T-cell (primary cell): Measurements from ENCODE around the gene SLC16A12. TPM values are rescaled to one million over a fixed set of nuclear protein-coding genes. Genes with fewer than 3 reads are reported as not detected.

Experiments used
- ATAC-seq, 4 experiments: fragments of 200-7000 bp in 3 of 4; fragments of 150-1000 bp in 1 of 4; cut with Tn5 transposase; replicated peaks in 1 of 4; 1 replicate in 3 of 4; 2 replicates in 1 of 4; pipeline ENCODE4 v1.10.0; 2021; ENCODE audit warnings: moderate library complexity in 3 of 4, mild to moderate bottlenecking in 2 of 4, moderate number of reproducible peaks in 1 of 4
- CTCF ChIA-PET, 2 donors: fragments of 300-600 bp; sonication (Branson Sonifier 250); formaldehyde crosslinking; loops; one replicate each; lab custom pipeline; 2022; ENCODE audit warnings: antibody characterized with exemption in 2 of 2; lab: Charles Lee
- POLR2A ChIA-PET, 2 donors: fragments of 300-600 bp; sonication (Branson Sonifier 250); formaldehyde crosslinking; loops; one replicate each; lab custom pipeline; 2022; ENCODE audit warnings: antibody characterized with exemption in 2 of 2; lab: Charles Lee
- DNase-seq, 35 experiments: peaks; one replicate each; pipeline versions ENCODE4 v3.0.0 to v3.0.0-alpha.2; 2013 to 2023
- H3K27ac ChIP-seq: one replicate; pipeline ENCODE4 v1.5.1; 2013; ENCODE audit warnings: low read length
- H3K27me3 ChIP-seq, 2 experiments: replicated peaks in 1 of 2; 1 replicate in 1 of 2; 2 replicates in 1 of 2; pipeline versions ENCODE4 v1.6.1 to v1.7.0; 2013; ENCODE audit warnings: low read length in 1 of 2, mixed read lengths in 1 of 2; ENCODE audit not compliant: control insufficient read depth in 2 of 2, insufficient read depth in 2 of 2; ENCODE audit errors: extremely low read depth in 1 of 2
- H3K36me3 ChIP-seq, 2 donors: 1 replicate in 1 of 2; 2 replicates in 1 of 2; pipeline versions ENCODE4 v1.6.1 to v1.7.0; 2013; ENCODE audit warnings: low read length in 1 of 2; ENCODE audit not compliant: control insufficient read depth in 2 of 2, insufficient read depth in 1 of 2; ENCODE audit errors: extremely low read depth in 1 of 2
- H3K4me1 ChIP-seq, 2 experiments: 1 replicate in 1 of 2; 2 replicates in 1 of 2; pipeline versions ENCODE4 v1.6.1 to v1.7.0; 2013; ENCODE audit warnings: low read length in 2 of 2, mixed read lengths in 1 of 2; ENCODE audit not compliant: insufficient read depth in 2 of 2, control insufficient read depth in 1 of 2; ENCODE audit errors: extremely low read depth in 1 of 2
- H3K4me3 ChIP-seq, 2 donors: 1 replicate in 1 of 2; 2 replicates in 1 of 2; pipeline versions ENCODE4 v1.5.1 to v1.7.0; 2013; ENCODE audit warnings: mild to moderate bottlenecking in 2 of 2, low read length in 1 of 2, moderate library complexity in 1 of 2; ENCODE audit not compliant: control insufficient read depth in 1 of 2; ENCODE audit errors: extremely low read depth in 1 of 2
- H3K9me3 ChIP-seq: 2 replicates; pipeline ENCODE4 v1.7.0; 2013
- H3K27ac Mint-ChIP-seq, 2 donors: one replicate each; pipeline ENCODE4 v1.8.0; 2020 to 2021; ENCODE audit warnings: mild to moderate bottlenecking in 2 of 2, mixed read lengths in 2 of 2
- H3K27me3 Mint-ChIP-seq, 2 donors: one replicate each; pipeline ENCODE4 v1.8.0; 2021 to 2022; ENCODE audit warnings: mixed read lengths in 2 of 2
- H3K36me3 Mint-ChIP-seq: one replicate; pipeline ENCODE4 v1.8.0; 2021; ENCODE audit warnings: mixed read lengths
- H3K4me1 Mint-ChIP-seq, 3 donors: one replicate each; pipeline ENCODE4 v1.8.0; 2020 to 2022; ENCODE audit warnings: mixed read lengths in 3 of 3, mild to moderate bottlenecking in 1 of 3
- H3K4me3 Mint-ChIP-seq, 3 donors: one replicate each; pipeline ENCODE4 v1.8.0; 2020 to 2022; ENCODE audit warnings: mild to moderate bottlenecking in 3 of 3, mixed read lengths in 3 of 3, moderate library complexity in 3 of 3
- H3K9me3 Mint-ChIP-seq, 3 donors: one replicate each; pipeline ENCODE4 v1.8.0; 2020 to 2022; ENCODE audit warnings: mixed read lengths in 3 of 3
- WGBS: methylation state at CpG from one replicate; pipeline ENCODE4 v1.1.5; 2013; ENCODE audit warnings: missing lambda C conversion rate; ENCODE audit not compliant: insufficient coverage; 5-methylcytosine and 5-hydroxymethylcytosine counted together
- total RNA-seq, 35 experiments: library from RNA in 6 of 35; stranded (reverse) in 6 of 35; fragments of 120-200 nt in 1 of 35; gene quantifications; one replicate each; pipeline versions ENCODE4 v1.2.1 to v1.2.4 and lab custom pipeline; 2013 to 2026

The SLC16A12 gene
- total RNA-seq, 5 donors from 2014 or later (not counting 1 experiment from before 2014, with no cell fraction given): not detected

DNA sequence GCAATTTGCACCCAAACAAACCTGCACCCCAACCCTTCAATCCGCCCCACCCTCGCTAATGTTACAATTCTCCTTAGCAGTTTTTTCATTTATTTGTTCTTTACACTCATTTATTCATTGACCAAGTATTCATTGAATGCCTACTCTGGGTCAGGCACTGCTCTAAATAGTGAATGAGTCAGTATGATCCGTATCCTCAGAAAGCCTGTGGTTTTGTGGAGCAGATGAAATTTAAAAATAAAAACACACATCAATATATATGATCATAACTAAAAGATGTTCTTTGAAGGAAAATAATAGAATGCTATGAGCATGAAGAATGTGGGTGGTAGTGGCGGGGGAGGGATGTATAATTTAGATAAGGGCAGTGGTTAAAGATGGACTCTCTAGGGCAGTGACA is 107.8 kb downstream of the SLC16A12 start:
- no peaks in the 10 kb centered on the region for H3K36me3 Mint-ChIP-seq
- no peaks in the 10 kb centered on the region for H3K4me1 ChIP-seq
- H3K36me3 ChIP-seq: no peaks in the 10 kb centered on the region
- no peaks in the 10 kb centered on the region for H3K9me3 Mint-ChIP-seq
- peaks cover 0 to 7% (median 0%) of the 10 kb centered on the region in 3 donors for H3K4me1 Mint-ChIP-seq
- no CpG with 5 or more reads among the region's 4 CpGs for WGBS
- no peak overlapping the region for H3K4me3 Mint-ChIP-seq
- H3K27me3 Mint-ChIP-seq: no peaks in the 10 kb centered on the region
- ATAC-seq (no peak), DNase-seq (no peak)
- CTCF ChIA-PET: interaction anchor here (0.6 to 1.2 kb wide), 3 partner anchors 8 to 221 kb away, joined by 3 read pairs; partner anchors contain the start of genes CH25H (in 1 of the 2) and IFIT5 (in 1 of the 2)
- H3K4me3 ChIP-seq: no peak overlapping the region
- no peaks in the 10 kb centered on the region for H3K27me3 ChIP-seq
- H3K27ac Mint-ChIP-seq: no peak overlapping the region
- POLR2A ChIA-PET: interaction anchor here in 1 of 2 donors (0.6 to 1.1 kb wide), 2 partner anchors 14 to 152 kb away, joined by 3 read pairs; no protein-coding TSS in a partner anchor
- no peaks in the 10 kb centered on the region for H3K9me3 ChIP-seq
- no peak overlapping the region for H3K27ac ChIP-seq

DNA sequence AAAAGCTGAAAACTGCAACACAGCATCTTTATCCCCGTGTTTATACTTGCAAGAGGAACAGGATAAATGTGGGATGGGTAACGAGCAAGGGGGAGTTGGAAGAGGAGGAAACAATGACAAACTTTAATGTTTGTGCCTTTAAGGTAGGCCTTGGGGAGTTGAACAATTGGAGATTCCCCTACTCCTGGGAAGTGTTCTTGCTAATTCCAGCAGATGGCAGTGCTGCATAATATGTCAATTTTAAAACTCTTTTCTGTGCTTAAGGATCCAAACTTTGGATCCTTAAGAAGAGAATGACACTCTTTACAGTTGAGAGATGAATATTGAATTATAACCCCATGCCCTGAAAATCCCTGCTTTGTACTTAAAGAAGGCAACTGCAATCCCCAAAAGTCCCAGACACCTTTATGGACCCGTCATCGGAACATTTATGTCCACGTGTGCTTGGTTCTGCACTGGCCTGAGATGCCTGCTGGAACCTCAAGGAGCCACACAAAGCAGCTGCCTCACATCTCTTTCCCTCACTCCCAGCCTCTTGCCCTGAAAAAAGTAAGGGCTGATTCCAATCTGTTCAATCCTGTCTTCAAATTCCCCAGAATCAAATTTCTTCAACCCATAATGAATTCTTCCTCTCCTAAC is 109.0 kb downstream of the SLC16A12 start:
- Mint-ChIP-seq H3K27ac (no peak overlapping the region), H3K36me3 (peaks cover 6% of the 10 kb centered on the region), H3K27me3 (no peaks in the 10 kb centered on the region), H3K4me1 (peaks cover 0 to 11% (median 2%) of the 10 kb centered on the region in 3 donors), H3K9me3 (no peaks in the 10 kb centered on the region), H3K4me3 (no peak overlapping the region)
- WGBS: 97% methylated on average over 3 of the region's 5 CpGs
- CTCF ChIA-PET: no interaction called here
- no peaks in the 10 kb centered on the region for H3K4me1 ChIP-seq
- no peak overlapping the region for H3K27ac ChIP-seq
- DNase-seq (peak in 1 of 35 experiments; percentile 61), ATAC-seq (peak; percentile 52 to 66 (median 60))
- H3K27me3 ChIP-seq: no peaks in the 10 kb centered on the region
- POLR2A ChIA-PET: no interaction called here
- no peaks in the 10 kb centered on the region for H3K9me3 ChIP-seq
- H3K36me3 ChIP-seq: no peaks in the 10 kb centered on the region
- H3K4me3 ChIP-seq: no peak overlapping the region

DNA sequence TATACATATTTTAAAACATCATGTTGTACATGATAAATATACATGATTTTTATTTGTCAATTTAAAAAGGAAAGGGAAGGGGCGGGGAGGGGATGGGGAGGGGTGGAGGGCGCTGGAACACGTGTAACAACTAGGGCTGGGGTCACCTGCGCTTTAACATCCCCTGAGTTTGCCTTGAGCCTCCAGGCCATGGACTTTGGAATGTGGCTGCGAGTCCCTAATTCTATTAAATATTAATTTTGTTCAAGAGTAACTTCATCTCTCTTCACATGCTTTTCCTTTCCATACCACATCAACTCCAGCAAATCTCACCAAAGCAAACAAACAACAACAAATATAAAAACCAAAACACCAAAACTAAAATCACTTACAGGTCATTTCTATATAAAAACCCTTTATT is 110.4 kb downstream of the SLC16A12 start:
- no CpG with 5 or more reads among the region's 5 CpGs for WGBS
- Mint-ChIP-seq H3K27me3 (no peaks in the 10 kb centered on the region), H3K36me3 (peaks cover 18% of the 10 kb centered on the region), H3K27ac (no peak overlapping the region), H3K9me3 (no peaks in the 10 kb centered on the region), H3K4me1 (peaks cover 7 to 23% (median 15%) of the 10 kb centered on the region in 3 donors), H3K4me3 (no peak overlapping the region)
- no peaks in the 10 kb centered on the region for H3K27me3 ChIP-seq
- no peak overlapping the region for H3K27ac ChIP-seq
- no peaks in the 10 kb centered on the region for H3K9me3 ChIP-seq
- H3K36me3 ChIP-seq: peaks cover 0 to 5% of the 10 kb centered on the region in 2 donors
- H3K4me3 ChIP-seq: no peak overlapping the region
- no peak for ATAC-seq
- CTCF ChIA-PET: no interaction called here
- DNase-seq: no peak
- POLR2A ChIA-PET: no interaction called here
- no peaks in the 10 kb centered on the region for H3K4me1 ChIP-seq

DNA sequence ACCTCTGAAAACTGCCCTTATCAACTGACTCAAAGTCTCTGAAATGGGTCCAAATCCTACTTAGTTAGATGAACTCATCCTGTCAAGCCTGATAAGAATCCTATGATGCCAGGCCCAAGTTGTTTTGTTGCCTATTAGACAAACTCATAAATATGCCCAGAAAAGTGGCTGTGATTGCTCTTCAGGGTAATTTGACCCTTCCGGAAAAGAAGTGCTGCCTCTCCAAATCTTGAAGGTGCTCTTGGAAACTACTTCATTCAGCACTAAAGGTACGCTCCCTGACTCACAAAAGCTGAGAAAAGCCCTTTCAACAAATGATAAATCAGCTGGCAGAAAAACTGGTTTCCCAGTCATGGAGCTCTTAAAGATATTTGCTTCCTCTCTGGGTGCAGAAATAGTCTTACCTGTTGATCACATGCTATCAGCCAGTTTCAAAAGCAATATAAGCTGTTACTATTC is 114.3 kb downstream of the SLC16A12 start:
- H3K4me1 ChIP-seq: peaks cover 4 to 17% of the 10 kb centered on the region in 2 experiments
- no peaks in the 10 kb centered on the region for H3K27me3 Mint-ChIP-seq
- no peak overlapping the region for H3K4me3 Mint-ChIP-seq
- no peaks in the 10 kb centered on the region for H3K9me3 Mint-ChIP-seq
- peaks cover 37% of the 10 kb centered on the region for H3K36me3 Mint-ChIP-seq
- no peak for ATAC-seq
- no peaks in the 10 kb centered on the region for H3K27me3 ChIP-seq
- H3K4me3 ChIP-seq: no peak overlapping the region
- peaks cover 34 to 55% (median 44%) of the 10 kb centered on the region in 3 donors for H3K4me1 Mint-ChIP-seq
- H3K27ac Mint-ChIP-seq: peak overlapping the region; percentile 66 to 69
- no peak for DNase-seq
- ChIA-PET CTCF (interaction anchor here in 1 of 2 donors (1.1 kb wide), 1 partner anchor 29 kb away, joined by 4 read pairs; the partner anchor contains the start of gene IFIT1), POLR2A (no interaction called here)
- no peak overlapping the region for H3K27ac ChIP-seq
- WGBS: 100% methylated on average over 2 of the region's 2 CpGs
- H3K36me3 ChIP-seq: peaks cover 0 to 18% of the 10 kb centered on the region in 2 donors
- no peaks in the 10 kb centered on the region for H3K9me3 ChIP-seq

DNA sequence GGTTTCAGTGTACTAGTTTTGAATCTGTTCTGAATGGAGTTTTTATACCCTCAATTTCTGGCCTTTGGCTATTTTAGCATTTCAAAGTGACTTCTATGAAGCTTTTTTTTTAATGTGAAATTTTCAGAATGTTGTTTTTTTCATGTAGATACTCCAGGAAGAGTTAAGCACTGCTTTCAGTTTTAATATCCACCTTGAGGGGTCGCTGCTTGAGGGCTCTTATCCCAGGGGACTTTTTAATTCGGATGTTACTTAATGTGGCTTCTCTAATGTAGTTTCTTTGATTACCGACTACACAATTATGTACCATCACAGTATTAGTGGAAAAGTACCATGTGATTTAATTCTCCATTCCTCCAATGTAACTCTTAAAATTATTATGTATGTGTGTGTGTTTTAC is 115.8 kb downstream of the SLC16A12 start:
- H3K9me3 Mint-ChIP-seq: no peaks in the 10 kb centered on the region
- Histone ChIP-seq H3K9me3 (no peaks in the 10 kb centered on the region), H3K4me3 (no peak overlapping the region), H3K27ac (no peak overlapping the region), H3K4me1 (peaks cover 6 to 27% of the 10 kb centered on the region in 2 experiments), H3K27me3 (no peaks in the 10 kb centered on the region), H3K36me3 (peaks cover 0 to 18% of the 10 kb centered on the region in 2 donors)
- H3K27ac Mint-ChIP-seq: peak overlapping the region; percentile 74 to 80
- no CpG with 5 or more reads among the region's 3 CpGs for WGBS
- peak overlapping the region; percentile 17 to 49 (median 34) for H3K4me3 Mint-ChIP-seq
- ATAC-seq (peak in 1 of 4 experiments; percentile 37), DNase-seq (peak in 14 of 35 experiments; percentile 5 to 65 (median 21))
- ChIA-PET POLR2A (interaction anchor here (0.7 to 1.1 kb wide), 2 partner anchors 84 to 88 kb away, joined by 4 read pairs; no protein-coding TSS in a partner anchor), CTCF (interaction anchor here (0.7 to 1.6 kb wide), 8 partner anchors 9 to 168 kb away, joined by 3 to 9 read pairs (median 4); partner anchors contain the start of genes IFIT2 (in 1 of the 2) and LIPA (in 1 of the 2))
- H3K36me3 Mint-ChIP-seq: peaks cover 39% of the 10 kb centered on the region
- H3K4me1 Mint-ChIP-seq: peaks cover 43 to 64% (median 53%) of the 10 kb centered on the region in 3 donors
- H3K27me3 Mint-ChIP-seq: no peaks in the 10 kb centered on the region

DNA sequence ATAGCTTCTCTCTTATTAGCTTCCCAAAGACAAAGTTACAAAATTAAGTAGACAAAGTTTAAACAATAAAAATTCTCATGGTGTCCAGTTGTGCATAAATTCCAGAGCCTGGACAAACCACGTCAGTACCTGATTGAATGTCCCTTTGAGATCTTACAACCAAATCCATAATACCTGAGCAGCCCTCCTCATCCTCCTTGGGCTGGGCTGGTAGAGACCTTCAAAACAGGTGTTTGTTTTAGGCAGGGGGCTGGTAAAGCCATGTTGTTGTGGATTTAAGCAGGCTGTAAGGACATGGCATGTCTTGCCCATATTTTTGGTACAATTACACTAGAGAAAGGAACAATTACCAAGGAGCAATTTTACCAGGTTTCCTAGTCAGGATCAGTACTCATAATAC is 118.9 kb downstream of the SLC16A12 start:
- Histone ChIP-seq H3K27ac (peak overlapping the region; percentile 44), H3K9me3 (no peaks in the 10 kb centered on the region), H3K4me3 (no peak overlapping the region), H3K27me3 (no peaks in the 10 kb centered on the region), H3K36me3 (peaks cover 0 to 18% of the 10 kb centered on the region in 2 donors), H3K4me1 (peaks cover 12 to 37% of the 10 kb centered on the region in 2 experiments)
- Mint-ChIP-seq H3K27ac (peak overlapping the region; percentile 93 to 96), H3K9me3 (no peaks in the 10 kb centered on the region), H3K36me3 (peaks cover 35% of the 10 kb centered on the region), H3K4me3 (peak overlapping the region; percentile 90 to 97 (median 92)), H3K4me1 (peaks cover 58 to 72% (median 70%) of the 10 kb centered on the region in 3 donors), H3K27me3 (no peaks in the 10 kb centered on the region)
- no CpG with 5 or more reads among the region's 1 CpG for WGBS
- no peak for ATAC-seq
- POLR2A ChIA-PET: no interaction called here
- CTCF ChIA-PET: interaction anchor here in 1 of 2 donors (0.7 kb wide), 1 partner anchor 28 kb away, joined by 3 read pairs; no protein-coding TSS in a partner anchor
- DNase-seq: no peak
